ENCODE data around the gene OR5K4.
"Not testable (repeated sequence)": the region's sequence is repeated elsewhere in the genome, so short reads cannot be mapped to it uniquely, and the experiment has no call there.

The OR5K4 gene

GRCh38 chr3:98371853-98372252, 18.2 kb downstream of the OR5K4 start:
- FAIRE-seq = no peak

- no peak for FAIRE-seq
Observed at GRCh38 chr3:98372445-98372844, 18.8 kb downstream of the OR5K4 start.

- FAIRE-seq = no peak
Observed at GRCh38 chr3:98376631-98377030, 23.0 kb downstream of the OR5K4 start.

GRCh38 chr3:98388147-98388546, 34.5 kb downstream of the OR5K4 start:
- no peak for FAIRE-seq

- FAIRE-seq = no peak
Observed at GRCh38 chr3:98390366-98390765, 36.7 kb downstream of the OR5K4 start, which contains the start of gene OR5K3. Gene OR5K3, plus strand, starts transcription at chr3:98390666. Its CDS starts 0 bp downstream, at chr3:98390666.

- FAIRE-seq = no peak
Observed at GRCh38 chr3:98395101-98395500, 41.4 kb downstream of the OR5K4 start.

GRCh38 chr3:98396482-98396881, 42.8 kb downstream of the OR5K4 start:
- not testable (repeated sequence) for FAIRE-seq

- no peak for FAIRE-seq
Observed at GRCh38 chr3:98398513-98398912, 44.9 kb downstream of the OR5K4 start.

GRCh38 chr3:98402507-98402906, 48.9 kb downstream of the OR5K4 start:
- no peak for FAIRE-seq

GRCh38 chr3:98404010-98404409, 50.4 kb downstream of the OR5K4 start:
- FAIRE-seq = no peak

Measured in G401.6 (cell line).